ENCODE data around the gene PIK3R5.

GRCh38 chr17:8966926-8967325 lies 1.4 kb upstream of the PIK3R5 start:
- TF ChIP-seq EP300 (IDR thresholded peaks at IDR 0.05) (no peak), POLR2AphosphoS5 (IDR thresholded peaks at IDR 0.05) (no peak), POLR2A (IDR thresholded peaks at IDR 0.05) (peak in 1 of 4 donors; percentile 13)
